GM21447 (cell line): ENCODE measurements around the gene ABCB11.

Experiments used
- ATAC-seq: cut with Tn5 transposase; IDR thresholded peaks from one replicate; pipeline ENCODE4 v1.9.1; 2021; ENCODE audit not compliant: unreplicated experiment

ABCB11 gene

GRCh38 chr2:169010633-169011460 lies 20.3 kb downstream of the ABCB11 start:
- ATAC-seq: no peak

GRCh38 chr2:169009865-169010579 lies 21.1 kb downstream of the ABCB11 start:
- ATAC-seq: no peak

- peak; percentile 65 for ATAC-seq
Measured at GRCh38 chr2:169007941-169008340, 23.2 kb downstream of the ABCB11 start.

GRCh38 chr2:169007356-169007755 lies 23.8 kb downstream of the ABCB11 start:
- ATAC-seq: no peak

GRCh38 chr2:169006665-169007064 lies 24.5 kb downstream of the ABCB11 start:
- no peak for ATAC-seq

- ATAC-seq: no peak
Measured at GRCh38 chr2:169005994-169006393, 25.1 kb downstream of the ABCB11 start.

- no peak for ATAC-seq
Measured at GRCh38 chr2:169005080-169005598, 26.0 kb downstream of the ABCB11 start.

- ATAC-seq: no peak
Measured at GRCh38 chr2:169002161-169002738, 28.9 kb downstream of the ABCB11 start.

- no peak for ATAC-seq
Measured at GRCh38 chr2:169001116-169001815, 29.9 kb downstream of the ABCB11 start.

GRCh38 chr2:168999668-169000213 lies 31.4 kb downstream of the ABCB11 start:
- ATAC-seq: no peak

- ATAC-seq: no peak
Measured at GRCh38 chr2:168998609-168999211, 32.4 kb downstream of the ABCB11 start.

- ATAC-seq: no peak
Measured at GRCh38 chr2:168997794-168998193, 33.3 kb downstream of the ABCB11 start.

- ATAC-seq: no peak
Measured at GRCh38 chr2:168997118-168997521, 34.0 kb downstream of the ABCB11 start.

- no peak for ATAC-seq
Measured at GRCh38 chr2:168995744-168996143, 35.4 kb downstream of the ABCB11 start.

GRCh38 chr2:168993538-168993937 lies 37.6 kb downstream of the ABCB11 start:
- ATAC-seq: no peak

- ATAC-seq: no peak
Measured at GRCh38 chr2:168992591-168993349, 38.4 kb downstream of the ABCB11 start.

GRCh38 chr2:168992026-168992425 lies 39.1 kb downstream of the ABCB11 start:
- no peak for ATAC-seq

- no peak for ATAC-seq
Measured at GRCh38 chr2:168988755-168989154, 42.4 kb downstream of the ABCB11 start.

GRCh38 chr2:168986398-168986943 lies 44.7 kb downstream of the ABCB11 start:
- ATAC-seq: no peak
